ENCODE measurements around the gene RASGEF1C.

GRCh38 chr5:180199390-180199789 is 9.6 kb downstream of the RASGEF1C start:
- TF ChIP-seq CTCF (IDR thresholded peaks at IDR 0.05) (no peak), EP300 (IDR thresholded peaks at IDR 0.05) (no peak), POLR2AphosphoS5 (IDR thresholded peaks at IDR 0.05) (no peak)
